HFF-Myc (cell line): Measurements from ENCODE around the gene STK24.
"Not testable (repeated sequence)": the region's sequence is repeated elsewhere in the genome, so short reads cannot be mapped to it uniquely, and the experiment has no call there.

Experiments
- DNase-seq: peaks from one replicate; pipeline ENCODE4 v3.0.0-alpha.2; 2011; ENCODE audit warnings: low read depth; ENCODE audit errors: extremely low read depth
- H3K4me3 ChIP-seq: replicated peaks from 2 replicates; pipeline ENCODE4 v1.5.1; 2011; ENCODE audit warnings: low read depth, mild to moderate bottlenecking, control low read depth, low read length
- TF ChIP-seq, protein P1 (sequence below): IDR thresholded peaks from 2 replicates; pipeline ENCODE4 v1.5.1; 2012; ENCODE audit warnings: mild to moderate bottlenecking, low read depth, low read length, control low read depth; ENCODE audit errors: missing control alignments

The STK24 gene

DNA sequence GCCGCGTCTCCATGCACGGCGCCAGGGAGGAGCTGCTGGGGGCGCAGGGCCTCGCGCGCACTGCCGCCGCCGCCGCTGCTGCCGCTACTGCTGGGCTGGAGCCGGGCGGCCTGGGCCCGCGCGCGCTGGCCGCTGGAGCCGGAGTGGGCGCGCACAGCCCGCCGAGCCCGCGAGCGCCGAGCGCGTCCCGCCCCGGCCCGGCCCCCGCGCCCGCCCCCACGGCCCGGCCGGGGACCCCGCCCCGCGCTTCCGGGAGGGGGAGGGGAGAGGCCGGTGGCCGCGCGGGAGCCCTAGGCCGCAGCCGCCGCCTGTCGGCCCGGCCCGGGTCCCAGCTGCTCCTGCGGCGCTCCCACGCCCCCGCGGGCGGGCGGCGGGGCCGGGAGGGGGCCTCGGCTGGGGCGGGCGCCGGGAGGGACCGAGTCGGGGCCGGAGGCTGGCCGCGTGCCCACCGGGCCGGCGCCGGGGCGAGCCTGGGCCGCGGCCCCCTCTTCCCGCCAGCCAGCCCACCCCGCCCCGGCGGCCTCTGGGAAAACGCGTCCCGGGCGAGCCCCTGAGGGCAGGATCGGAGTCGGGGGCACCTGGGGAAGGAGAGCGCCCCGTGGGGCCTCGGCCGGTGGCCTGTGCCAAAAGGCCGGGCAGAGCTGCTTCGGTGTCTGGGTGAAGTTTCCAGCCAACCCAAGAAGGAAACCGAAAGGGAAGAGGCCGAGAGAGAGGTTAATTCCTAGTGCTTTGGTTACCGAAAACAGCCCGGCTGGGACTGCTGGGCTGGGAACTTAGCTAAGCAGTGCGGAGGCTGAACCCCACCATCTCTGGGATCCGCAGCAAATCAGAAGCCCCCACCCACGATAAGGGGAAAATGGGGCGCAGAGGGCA is at the start of gene STK24:
TSS of gene STK24 (minus strand) at position 145 of the 873 bp plus-strand sequence. CDS start 321 bp downstream, outside the sequence.
- TF ChIP-seq, protein P1, sequence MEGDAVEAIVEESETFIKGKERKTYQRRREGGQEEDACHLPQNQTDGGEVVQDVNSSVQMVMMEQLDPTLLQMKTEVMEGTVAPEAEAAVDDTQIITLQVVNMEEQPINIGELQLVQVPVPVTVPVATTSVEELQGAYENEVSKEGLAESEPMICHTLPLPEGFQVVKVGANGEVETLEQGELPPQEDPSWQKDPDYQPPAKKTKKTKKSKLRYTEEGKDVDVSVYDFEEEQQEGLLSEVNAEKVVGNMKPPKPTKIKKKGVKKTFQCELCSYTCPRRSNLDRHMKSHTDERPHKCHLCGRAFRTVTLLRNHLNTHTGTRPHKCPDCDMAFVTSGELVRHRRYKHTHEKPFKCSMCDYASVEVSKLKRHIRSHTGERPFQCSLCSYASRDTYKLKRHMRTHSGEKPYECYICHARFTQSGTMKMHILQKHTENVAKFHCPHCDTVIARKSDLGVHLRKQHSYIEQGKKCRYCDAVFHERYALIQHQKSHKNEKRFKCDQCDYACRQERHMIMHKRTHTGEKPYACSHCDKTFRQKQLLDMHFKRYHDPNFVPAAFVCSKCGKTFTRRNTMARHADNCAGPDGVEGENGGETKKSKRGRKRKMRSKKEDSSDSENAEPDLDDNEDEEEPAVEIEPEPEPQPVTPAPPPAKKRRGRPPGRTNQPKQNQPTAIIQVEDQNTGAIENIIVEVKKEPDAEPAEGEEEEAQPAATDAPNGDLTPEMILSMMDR = no peak
- DNase-seq = no peak
- peak within 1 kb of the TSS; percentile 86 for H3K4me3 ChIP-seq

DNA sequence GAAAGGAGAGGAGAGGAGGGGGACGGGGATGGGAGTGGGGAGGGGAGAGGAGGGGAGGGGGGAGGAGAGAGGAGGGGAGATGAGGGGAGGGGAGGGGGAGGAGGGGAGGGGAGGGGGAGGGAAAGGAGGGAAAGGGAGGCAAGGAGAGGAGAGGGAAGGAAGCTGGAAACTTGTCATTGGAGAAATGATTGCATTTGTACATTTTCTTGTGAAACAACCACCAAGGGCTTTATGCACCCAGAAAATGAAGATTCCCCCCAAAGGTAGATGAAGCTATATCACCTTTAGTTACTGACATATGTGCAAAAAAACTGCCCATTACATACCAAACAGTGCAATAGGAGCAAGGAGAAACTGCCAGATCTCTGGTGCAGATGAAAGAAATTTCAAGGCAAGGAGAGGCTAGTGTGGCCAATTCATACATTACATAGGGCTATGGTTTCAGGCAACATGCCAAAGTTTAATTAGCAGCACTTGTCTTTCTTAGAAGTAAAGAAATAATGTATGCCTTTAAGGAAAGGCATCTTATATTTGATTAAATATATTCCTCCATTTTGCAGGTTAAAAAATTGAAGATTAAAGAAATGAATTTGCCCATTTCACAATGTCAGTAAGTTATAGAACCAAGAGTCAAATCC is 49.5 kb upstream of the STK24 start:
- no peak overlapping the region for H3K4me3 ChIP-seq
- DNase-seq = peak; percentile 22
- TF ChIP-seq, protein P1 = no peak

DNA sequence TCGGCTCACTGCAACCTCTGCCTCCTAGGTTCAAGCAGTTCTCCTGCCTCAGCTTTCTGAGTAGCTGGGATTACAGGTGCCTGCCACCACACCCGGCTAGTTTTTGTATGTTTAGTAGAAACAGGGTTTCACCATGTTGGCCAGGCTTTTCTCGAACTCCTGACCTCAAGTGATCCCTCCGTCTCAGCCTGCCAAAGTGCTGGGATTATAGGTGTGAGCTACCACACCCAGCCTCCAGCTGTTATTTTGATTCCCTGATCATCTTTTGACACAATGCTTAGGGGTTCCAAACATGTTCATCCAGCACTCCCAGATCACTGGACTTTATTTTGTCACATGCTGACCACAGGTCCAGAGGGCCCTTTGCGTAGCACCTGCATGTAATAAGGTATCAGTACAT is 47.7 kb upstream of the STK24 start:
- H3K4me3 ChIP-seq, DNase-seq: not testable (repeated sequence)

DNA sequence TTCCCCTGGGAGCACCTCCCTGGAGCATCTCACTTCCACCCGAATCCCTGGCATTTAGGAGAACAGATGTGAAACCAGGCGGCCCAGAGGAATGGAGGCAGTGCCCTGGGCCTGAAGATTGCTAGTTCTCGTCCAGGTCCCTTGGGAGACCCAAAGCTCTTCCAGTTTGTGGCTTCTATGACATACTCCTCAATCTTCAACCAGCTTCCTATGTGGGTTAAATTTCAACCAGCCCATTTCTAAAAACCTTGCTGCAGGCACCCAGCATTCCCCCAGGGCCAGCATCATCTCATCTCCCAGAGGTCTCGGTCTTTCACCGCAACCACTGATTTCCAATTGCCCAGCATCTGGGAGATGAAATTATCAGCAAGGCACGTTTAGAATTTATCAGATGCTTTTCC is 46.0 kb upstream of the STK24 start:
- no peak for DNase-seq
- TF ChIP-seq, protein P1 = no peak
- no peak overlapping the region for H3K4me3 ChIP-seq

DNA sequence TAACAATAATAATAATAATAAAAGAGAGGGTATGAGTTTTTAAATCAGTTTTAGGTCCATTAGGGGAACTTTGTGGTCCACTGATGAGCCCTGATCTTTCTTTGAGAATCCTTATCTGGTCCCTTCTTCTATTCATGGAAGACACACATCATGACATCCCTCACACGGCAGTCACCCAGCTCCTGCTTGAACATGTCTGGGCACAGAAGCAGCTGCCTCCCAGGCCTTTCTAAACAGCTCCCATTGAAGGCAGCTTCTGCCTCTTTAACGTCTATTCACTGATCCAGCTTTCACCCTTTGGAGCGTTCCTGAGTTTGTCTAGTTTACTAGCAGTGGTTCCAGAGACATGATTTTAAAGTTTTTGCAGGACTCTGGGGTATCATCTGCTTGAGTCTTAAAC is 42.6 kb upstream of the STK24 start:
- TF ChIP-seq, protein P1 = no peak
- H3K4me3 ChIP-seq = no peak overlapping the region
- DNase-seq = no peak

DNA sequence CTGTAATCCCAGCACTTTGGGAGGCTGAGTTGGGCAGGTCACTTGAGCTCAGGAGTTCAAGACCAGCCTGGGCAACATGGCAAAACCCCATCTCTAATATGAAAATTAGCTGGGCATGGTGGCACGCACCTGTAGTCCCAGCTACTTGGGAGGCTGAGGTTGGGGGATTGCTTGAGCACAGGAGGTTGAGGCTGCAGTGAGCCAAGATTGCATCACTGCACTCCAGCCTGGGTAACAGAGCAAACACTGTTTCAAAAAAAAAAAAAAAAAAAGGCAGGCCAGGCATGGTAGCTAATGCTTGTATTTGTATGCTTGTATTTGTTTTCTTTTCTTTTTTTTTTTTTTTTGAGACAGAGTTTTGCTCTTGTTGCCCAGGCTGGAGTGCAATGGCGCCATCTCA is 38.7 kb upstream of the STK24 start:
- not testable (repeated sequence) for DNase-seq, H3K4me3 ChIP-seq

DNA sequence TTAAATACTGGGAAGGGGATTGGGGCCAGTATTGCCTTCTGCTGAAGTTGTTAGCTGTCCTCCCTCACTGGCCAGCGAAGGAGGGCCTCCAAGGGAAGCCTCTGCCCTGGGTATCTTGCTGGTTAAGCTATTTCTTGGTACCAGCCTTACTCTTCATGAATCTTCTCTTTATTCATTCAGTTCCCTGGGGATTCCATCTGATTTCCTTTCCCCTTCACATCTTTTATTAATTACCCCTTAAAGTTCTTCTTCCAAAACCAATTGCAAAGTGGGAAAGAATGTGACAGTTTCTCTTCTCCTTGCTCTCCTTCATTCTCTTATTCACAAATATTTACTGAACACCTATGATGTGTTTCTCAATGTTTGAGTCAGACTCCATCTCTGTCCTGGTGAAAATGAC is 36.7 kb upstream of the STK24 start:
- TF ChIP-seq, protein P1 = no peak
- H3K4me3 ChIP-seq = no peak overlapping the region
- no peak for DNase-seq
